Activated naive CD4-positive, alpha-beta T cell treated with anti-CD3 and anti-CD28 coated beads, Interleukin-2, amount 50 U/mL, for 72 hours (primary cell): ENCODE results near the gene OR4B1. TPM values are rescaled to one million over a fixed set of nuclear protein-coding genes. Genes with fewer than 3 reads are reported as not detected.
A peak's percentile ranks its signal among the peaks of the same experiment; 100 is the strongest.
"Not testable (repeated sequence)": the region's sequence is repeated elsewhere in the genome, so short reads cannot be mapped to it uniquely, and the experiment has no call there.

Source experiments
- ATAC-seq, 2 donors: fragments of 150-1000 bp; cut with Tn5 transposase; 2 replicates each; pipeline ENCODE4 v1.10.0; 2021; ENCODE audit warnings: mild to moderate bottlenecking in 2 of 2, moderate library complexity in 2 of 2
- DNase-seq, 2 donors: peaks; one replicate each; pipeline ENCODE4 v3.0.0; 2021 to 2022; ENCODE audit warnings: low spot score in 2 of 2
- H3K27ac Mint-ChIP-seq, 2 donors: one replicate each; pipeline ENCODE4 v1.8.0; 2022; ENCODE audit warnings: mild to moderate bottlenecking in 2 of 2, mixed read lengths in 2 of 2
- H3K36me3 Mint-ChIP-seq, 2 donors: one replicate each; pipeline ENCODE4 v1.8.0; 2022; ENCODE audit warnings: mixed read lengths in 2 of 2
- H3K9me3 Mint-ChIP-seq, 2 donors: one replicate each; pipeline ENCODE4 v1.8.0; 2022; ENCODE audit warnings: mixed read lengths in 2 of 2
- total RNA-seq, 2 donors: library from RNA; stranded (reverse); gene quantifications; one replicate each; pipeline ENCODE4 v1.2.3, GENCODE V29; 2022

OR4B1 gene, protein sequence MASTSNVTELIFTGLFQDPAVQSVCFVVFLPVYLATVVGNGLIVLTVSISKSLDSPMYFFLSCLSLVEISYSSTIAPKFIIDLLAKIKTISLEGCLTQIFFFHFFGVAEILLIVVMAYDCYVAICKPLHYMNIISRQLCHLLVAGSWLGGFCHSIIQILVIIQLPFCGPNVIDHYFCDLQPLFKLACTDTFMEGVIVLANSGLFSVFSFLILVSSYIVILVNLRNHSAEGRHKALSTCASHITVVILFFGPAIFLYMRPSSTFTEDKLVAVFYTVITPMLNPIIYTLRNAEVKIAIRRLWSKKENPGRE
- total RNA-seq, result not detected

DNA sequence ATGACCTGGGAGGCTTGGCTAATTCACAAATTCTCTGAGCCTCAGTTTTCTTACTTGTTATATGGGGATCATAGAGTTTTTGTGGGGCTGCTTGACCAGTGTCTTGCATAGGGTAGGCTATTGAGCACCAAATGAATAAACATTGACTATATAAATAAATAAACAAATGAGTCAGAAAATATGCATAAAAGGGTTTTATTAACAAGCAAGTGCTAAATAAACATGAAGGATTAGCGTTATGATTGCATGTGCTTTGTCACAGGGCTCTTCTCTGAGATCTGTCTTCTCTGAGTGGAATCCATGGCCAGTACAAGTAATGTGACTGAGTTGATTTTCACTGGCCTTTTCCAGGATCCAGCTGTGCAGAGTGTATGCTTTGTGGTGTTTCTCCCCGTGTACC is at the start of gene OR4B1:
OR4B1 (plus strand) TSS at position 301 of the 400 bp plus-strand sequence; CDS start at position 301, 0 bp downstream.
- ATAC-seq (no peak), DNase-seq (no peak)
- H3K36me3 Mint-ChIP-seq, result no peaks in the 10 kb centered on the region
- no peak within 1 kb of the TSS for H3K27ac Mint-ChIP-seq
- H3K9me3 Mint-ChIP-seq, result no peaks in the 10 kb centered on the region

DNA sequence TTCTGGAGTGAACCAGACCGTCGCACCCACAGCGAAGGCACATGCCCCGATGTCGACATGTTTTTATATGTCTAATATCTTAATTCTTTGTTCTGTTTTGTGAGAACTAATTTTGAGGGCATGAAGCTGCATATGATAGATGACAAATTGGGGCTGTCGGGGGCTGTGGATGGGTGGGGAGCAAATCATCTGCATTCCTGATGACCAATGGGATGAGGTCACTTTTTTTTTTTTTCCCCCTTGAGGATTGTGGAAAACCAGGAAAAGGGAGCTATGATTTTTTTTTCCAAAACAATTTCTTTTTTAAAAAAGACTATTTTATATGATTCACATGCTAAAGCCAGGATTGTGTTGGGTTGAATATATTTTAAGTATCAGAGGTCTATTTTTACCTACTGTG is 49.2 kb upstream of the OR4B1 start:
- no peak for DNase-seq
- ATAC-seq, result no peak
- no peaks in the 10 kb centered on the region for H3K9me3 Mint-ChIP-seq
- H3K36me3 Mint-ChIP-seq, result peaks cover 0 to 6% of the 10 kb centered on the region in 2 donors
- H3K27ac Mint-ChIP-seq, result no peak overlapping the region

DNA sequence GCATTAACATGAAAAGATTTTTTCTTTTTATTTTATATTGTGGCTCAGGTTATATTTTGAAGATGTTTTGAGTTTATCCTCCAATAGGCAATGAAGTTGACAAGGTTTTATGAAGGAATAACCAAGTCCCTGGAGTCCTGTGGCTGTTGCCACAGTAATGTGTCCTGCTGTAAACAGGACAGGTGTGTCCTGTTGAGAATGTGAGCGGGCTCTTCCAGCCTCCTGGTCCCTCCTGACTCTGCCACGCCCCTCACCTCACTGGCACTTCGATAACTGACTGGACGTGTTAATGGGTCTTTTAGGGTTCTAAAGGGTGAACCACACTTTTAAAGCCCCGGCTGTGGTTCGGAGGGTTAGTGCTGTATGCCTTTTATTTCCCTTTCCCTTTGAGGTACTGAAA is 47.8 kb upstream of the OR4B1 start:
- no peak for ATAC-seq
- H3K36me3 Mint-ChIP-seq, result peaks cover 0 to 4% of the 10 kb centered on the region in 2 donors
- no peak overlapping the region for H3K27ac Mint-ChIP-seq
- no peak for DNase-seq
- H3K9me3 Mint-ChIP-seq, result no peaks in the 10 kb centered on the region

DNA sequence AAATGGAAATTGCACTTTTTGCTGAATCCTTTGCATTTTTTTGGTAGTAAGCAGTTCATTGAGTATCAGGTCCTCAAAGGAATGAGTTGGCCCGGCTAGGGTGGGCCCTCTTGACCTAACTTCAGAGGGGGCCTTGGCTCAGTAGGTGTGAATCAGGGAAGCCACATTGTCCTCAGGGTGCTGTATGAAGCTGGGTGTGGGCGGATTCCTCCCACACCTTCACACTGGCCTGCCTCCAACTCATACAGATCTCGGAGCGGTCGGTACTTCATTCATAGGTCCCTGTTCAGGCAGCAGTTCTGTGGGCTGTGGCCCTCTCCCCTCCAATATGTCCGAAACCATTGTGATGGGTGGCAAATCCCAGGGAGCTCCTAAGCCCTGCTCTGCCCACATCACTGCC is 47.4 kb upstream of the OR4B1 start:
- Mint-ChIP-seq H3K36me3 (no peaks in the 10 kb centered on the region), H3K9me3 (no peaks in the 10 kb centered on the region), H3K27ac (no peak overlapping the region)
- DNase-seq (no peak), ATAC-seq (no peak)

DNA sequence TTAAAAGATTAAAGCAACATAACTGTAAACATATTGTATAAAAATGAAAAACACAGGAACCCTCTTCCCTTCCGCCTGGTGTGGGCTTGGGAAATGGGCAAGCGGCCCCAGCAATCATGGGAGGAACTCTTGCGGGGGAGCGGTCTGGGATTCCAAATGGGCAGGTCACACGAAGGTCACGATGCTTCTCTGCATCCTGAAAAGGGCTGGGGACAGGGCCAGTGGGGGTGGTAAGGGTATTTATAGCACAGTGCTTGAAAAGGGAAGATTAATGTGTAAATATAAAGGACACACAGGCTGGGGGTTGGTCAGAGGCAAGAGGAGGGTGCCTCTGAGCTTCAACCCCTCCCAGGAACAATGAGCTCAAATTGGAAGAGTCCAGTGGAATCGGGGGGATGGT is 46.9 kb upstream of the OR4B1 start:
- ATAC-seq (no peak), DNase-seq (no peak)
- H3K27ac Mint-ChIP-seq, result no peak overlapping the region
- H3K36me3 Mint-ChIP-seq, result no peaks in the 10 kb centered on the region
- H3K9me3 Mint-ChIP-seq, result no peaks in the 10 kb centered on the region

DNA sequence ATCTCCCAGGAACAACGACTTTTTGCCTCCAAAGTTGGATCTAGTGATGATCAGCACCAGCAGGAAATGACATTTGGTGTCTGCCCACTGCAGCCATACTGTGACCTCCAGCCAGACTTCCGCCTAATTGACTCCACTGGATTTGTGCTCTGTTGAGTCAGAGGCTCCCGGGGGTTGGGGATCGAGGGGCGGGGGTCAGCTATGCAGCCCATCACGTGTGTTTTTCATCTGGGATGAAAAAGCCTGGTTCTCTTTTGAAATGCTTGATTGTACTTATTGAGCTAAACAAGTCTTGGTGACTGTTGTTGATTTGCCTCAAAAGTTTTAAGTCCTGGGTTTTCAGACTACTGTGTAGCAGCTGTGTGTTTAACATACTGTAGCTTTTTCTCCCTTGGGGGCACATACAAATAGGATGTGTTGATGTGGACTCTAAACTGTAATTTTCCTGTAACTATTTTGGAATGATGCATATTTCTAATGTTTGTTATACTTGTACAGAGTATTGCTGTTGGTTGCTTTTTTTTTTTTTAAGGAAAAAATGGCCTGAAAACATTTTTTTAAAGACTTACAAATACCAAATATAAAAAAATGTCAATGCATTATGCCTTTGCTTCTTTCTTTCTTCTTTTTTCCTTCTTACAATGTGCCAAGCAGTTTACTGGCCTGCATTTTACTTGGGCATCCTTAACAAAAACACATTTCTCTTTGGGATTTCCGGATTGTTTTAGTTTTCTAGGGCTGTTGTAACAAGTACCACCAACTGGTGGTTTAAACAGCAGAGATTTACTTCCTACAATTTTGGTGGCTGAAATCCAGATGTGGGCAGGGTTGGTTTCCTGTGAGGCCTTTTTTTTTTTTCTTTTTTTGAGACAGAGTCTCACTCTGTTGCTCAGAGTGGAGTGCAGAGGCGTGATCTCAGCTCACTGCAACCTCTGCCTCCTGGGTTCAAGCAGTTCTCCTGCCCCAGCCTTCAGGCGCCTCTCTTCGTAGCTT is 46.1 kb upstream of the OR4B1 start:
- no peak for DNase-seq
- H3K27ac Mint-ChIP-seq, result peak overlapping the region; percentile 50 to 54
- no peak for ATAC-seq
- no peaks in the 10 kb centered on the region for H3K9me3 Mint-ChIP-seq
- no peaks in the 10 kb centered on the region for H3K36me3 Mint-ChIP-seq

DNA sequence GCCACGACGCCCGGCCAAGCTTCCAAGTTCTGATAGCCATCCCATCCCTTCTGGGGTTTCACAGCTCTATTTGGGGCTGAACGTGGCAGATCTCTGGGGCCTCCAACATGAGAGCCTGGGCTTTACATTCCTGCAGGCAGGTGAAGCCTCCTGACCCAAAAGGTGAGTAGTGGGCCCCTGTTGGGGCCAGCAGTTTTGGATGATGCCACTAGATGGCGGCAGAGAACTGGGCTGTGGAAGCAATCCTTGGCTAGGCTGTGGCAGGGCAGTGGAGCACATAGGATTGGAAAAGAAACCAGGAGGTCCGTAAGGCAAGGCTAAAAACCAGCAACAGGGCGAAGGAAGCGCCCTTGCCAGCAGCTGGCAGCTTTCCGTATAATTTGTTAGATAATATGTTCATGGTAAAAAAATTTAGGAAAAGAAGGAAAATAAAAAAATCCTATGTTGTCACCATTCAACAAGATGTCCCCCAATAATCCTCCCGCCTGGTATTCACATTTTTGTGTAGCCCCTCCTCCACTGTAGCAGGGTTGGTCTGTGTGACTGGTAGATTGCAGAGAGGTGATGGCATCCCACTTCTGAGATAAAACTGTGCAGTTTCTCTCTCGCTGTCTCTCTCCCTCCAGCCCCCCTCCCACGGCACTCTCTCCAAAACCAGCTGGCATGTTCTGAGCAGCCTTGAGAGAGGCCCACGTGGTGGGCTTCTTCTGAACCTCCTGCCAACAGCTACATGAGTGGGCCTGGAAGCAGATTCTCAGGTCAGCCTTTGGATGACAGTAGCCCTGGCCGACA is 43.6 kb upstream of the OR4B1 start:
- Mint-ChIP-seq H3K27ac (peak overlapping the region in 1 of 2 donors; percentile 52), H3K36me3 (no peaks in the 10 kb centered on the region), H3K9me3 (no peaks in the 10 kb centered on the region)
- peak; percentile 76 to 81 for ATAC-seq
- peak in 1 of 2 donors; percentile 68 for DNase-seq

DNA sequence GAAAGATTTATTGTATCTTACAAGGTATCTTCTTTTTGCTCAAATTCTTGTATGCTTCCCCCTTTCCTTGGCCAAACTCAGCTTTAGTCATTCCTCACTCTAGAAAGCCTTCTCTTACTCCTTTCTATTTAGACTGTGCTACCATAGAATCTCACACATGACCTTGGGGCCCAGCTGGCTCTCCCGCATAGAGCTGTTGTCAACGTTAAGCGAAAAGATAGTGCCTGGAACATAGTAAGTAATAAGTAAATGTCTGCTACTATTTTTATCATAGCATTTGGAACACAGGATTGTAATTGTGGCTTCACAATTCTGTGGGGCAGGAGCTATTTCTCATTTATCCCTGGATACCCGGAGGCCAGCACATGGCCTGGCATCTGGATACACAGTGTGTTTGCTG is 38.9 kb upstream of the OR4B1 start:
- Mint-ChIP-seq H3K36me3 (no peaks in the 10 kb centered on the region), H3K27ac (no peak overlapping the region), H3K9me3 (no peaks in the 10 kb centered on the region)
- DNase-seq, result no peak
- no peak for ATAC-seq

DNA sequence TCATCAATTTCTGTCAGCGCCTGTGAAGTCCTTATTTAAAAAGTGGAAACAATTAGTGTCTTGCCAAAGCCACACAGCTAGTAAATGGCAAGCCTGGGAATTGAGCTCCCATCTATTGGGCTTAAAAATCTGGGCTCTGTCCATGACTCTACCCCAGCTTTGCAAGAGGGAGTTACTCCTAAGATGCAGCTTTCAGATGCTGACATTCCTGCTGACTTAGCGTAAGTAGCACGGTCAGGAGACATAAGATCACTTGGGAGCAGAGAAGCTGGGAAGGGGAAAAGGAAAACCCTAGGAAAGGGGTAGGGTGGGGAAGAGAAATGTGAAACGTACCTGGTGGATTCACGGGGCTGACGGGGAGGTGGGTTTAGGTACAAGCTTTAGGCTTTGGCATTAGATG is 36.0 kb upstream of the OR4B1 start:
- DNase-seq, result no peak
- Mint-ChIP-seq H3K36me3 (no peaks in the 10 kb centered on the region), H3K9me3 (no peaks in the 10 kb centered on the region), H3K27ac (no peak overlapping the region)
- no peak for ATAC-seq

DNA sequence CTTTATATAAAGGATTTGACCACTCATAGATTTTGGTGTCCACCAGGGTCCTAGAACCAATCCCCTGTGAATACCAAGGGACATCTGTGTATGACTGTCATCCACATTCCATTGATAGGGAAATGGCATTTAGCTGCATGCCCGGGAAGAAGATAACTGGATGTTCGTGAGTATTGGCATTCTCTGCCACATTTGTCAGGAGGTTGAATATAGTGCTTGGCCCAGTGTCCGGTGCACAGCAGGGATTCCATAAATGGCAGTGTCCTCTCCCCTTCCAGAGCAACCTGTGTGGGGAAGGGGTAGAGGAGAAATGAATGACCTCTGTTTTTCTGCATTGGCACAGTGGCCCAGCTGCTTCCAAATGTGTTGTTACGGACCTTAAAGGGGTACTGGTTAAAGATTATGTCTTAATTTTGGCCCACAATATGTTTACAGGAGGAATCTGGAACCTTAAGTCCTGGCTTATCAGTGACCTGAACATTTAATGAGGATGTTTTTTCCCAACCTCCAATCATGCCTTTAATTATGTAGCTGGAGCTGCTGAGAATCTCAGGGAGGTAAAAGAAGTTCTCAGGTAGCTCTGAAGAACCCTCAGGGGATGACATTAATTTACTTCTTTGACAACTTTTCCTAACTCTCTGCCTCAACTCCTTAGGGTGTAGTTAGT is 33.6 kb upstream of the OR4B1 start:
- no peak for DNase-seq
- Mint-ChIP-seq H3K9me3 (no peaks in the 10 kb centered on the region), H3K36me3 (no peaks in the 10 kb centered on the region), H3K27ac (no peak overlapping the region)
- no peak for ATAC-seq

DNA sequence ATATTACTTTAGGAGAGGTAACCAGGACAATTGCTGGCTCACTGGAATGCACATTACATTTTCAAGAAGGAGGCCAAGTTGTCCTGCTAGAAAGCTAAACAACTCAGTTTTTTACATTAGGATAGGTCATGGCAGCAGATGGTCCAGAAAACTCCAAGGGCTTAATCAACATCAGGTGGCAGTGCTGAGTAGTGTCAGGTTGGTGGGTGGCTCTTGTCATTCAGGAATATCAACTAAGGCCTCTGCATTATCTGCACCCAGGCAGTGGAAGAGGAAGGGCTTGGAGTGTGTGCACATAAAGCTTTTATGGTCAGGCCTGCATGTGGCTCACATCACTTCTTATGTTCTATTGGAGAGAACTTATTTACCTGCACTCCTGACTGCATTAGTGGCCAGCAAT is 32.2 kb upstream of the OR4B1 start:
- DNase-seq (no peak), ATAC-seq (no peak)
- H3K27ac Mint-ChIP-seq, result no peak overlapping the region
- H3K36me3 Mint-ChIP-seq, result peaks cover 0 to 4% of the 10 kb centered on the region in 2 donors
- H3K9me3 Mint-ChIP-seq, result peaks cover 0 to 8% of the 10 kb centered on the region in 2 donors

DNA sequence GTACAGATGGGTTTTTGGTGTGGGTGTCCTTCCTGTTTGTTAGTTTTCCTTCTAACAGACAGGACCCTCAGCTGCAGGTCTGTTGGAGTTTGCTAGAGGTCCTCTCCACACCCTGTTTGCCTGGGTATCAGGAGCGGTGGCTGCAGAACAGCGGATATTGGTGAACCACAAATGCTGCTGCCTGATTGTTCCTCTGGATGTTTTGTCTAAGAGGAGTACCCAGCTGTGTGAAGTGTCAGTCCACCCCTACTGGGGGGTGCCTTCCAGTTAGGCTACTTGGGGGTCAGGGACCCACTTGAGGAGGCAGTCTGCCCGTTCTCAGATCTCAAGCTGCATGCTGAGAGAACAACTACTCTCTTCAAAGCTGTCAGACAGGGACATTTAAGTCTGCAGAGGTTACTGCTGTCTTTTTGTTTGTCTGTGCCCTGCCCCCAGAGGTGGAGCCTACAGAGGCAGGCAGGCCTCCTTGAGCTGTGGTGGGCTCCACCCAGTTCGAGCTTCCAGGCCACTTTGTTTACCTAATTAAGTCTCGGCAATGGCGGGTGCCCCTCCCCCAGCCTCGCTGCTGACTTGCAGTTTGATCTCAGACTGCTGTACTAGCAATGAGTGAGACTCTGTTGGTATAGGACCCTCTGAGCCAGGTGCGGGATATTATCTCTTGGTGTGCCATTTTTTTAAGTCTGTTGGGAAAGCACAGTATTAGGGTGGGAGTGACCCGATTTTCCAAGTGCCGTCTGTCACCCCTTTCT is 25.5 kb upstream of the OR4B1 start:
- H3K27ac Mint-ChIP-seq, ATAC-seq, DNase-seq: not testable (repeated sequence)
- Mint-ChIP-seq H3K36me3 (peaks cover 19 to 20% of the 10 kb centered on the region in 2 donors), H3K9me3 (peaks cover 10 to 17% of the 10 kb centered on the region in 2 donors)

DNA sequence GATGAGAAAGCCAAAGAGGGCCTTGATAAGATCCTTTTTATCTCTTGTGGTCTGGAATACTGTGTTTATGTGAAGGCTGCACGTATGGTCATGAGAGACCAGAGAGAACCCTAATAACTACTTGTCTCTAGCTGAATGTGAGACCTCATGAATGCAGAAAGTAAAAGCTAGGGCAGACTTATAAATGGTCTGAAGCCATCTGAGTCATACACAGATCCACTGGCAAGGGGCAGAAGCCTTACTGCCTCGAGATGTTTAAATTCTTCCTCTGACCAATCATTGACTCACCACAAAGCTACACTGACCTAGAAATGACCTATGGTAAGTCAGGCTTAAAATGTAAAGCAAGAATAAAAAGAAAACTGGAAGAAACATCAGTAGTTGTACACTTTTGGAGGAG is 22.7 kb upstream of the OR4B1 start:
- Mint-ChIP-seq H3K27ac (no peak overlapping the region), H3K9me3 (peaks cover 22 to 29% of the 10 kb centered on the region in 2 donors), H3K36me3 (peaks cover 19 to 30% of the 10 kb centered on the region in 2 donors)
- ATAC-seq (no peak), DNase-seq (no peak)

DNA sequence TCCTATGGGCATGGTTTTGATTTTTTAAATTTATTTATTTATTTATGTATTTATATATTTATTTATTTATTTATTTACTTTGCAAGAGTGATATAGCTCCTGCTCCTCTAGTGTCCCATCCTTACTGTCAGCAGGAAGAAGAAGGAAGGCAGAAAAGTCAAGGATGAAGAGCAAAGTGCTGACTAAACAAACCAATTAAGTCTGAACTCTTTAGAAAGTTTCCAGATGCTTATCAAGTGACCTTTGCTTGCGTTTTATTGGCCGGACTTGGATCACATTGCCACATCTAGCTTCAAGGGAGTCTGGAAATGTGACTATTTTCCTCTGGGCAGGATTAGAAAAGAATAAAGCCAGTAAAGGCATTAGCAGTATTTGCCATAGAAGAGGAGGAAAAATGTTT is 8.7 kb upstream of the OR4B1 start:
- Mint-ChIP-seq H3K36me3 (no peaks in the 10 kb centered on the region), H3K9me3 (no peaks in the 10 kb centered on the region), H3K27ac (no peak overlapping the region)
- ATAC-seq (no peak), DNase-seq (no peak)

DNA sequence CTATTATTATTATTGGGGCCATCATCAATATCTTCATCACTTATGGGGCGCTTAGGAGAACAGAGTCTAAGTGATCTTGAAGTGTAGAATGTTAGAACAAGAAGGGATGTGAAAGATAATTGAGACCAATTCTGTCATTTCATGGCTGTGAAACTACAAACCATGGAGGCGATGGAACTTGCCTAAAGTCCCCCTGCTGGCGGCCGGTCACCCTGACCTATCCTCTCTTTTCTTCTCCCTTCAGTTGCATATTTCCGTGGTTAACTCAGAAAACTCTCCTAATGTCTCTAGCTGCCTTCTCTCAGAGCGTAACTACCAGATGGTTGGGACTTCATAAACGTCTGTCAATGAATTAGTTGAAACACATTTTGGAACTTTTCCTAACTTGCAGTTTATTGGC is 6.6 kb upstream of the OR4B1 start:
- Mint-ChIP-seq H3K9me3 (no peaks in the 10 kb centered on the region), H3K36me3 (no peaks in the 10 kb centered on the region), H3K27ac (no peak overlapping the region)
- no peak for DNase-seq
- no peak for ATAC-seq

DNA sequence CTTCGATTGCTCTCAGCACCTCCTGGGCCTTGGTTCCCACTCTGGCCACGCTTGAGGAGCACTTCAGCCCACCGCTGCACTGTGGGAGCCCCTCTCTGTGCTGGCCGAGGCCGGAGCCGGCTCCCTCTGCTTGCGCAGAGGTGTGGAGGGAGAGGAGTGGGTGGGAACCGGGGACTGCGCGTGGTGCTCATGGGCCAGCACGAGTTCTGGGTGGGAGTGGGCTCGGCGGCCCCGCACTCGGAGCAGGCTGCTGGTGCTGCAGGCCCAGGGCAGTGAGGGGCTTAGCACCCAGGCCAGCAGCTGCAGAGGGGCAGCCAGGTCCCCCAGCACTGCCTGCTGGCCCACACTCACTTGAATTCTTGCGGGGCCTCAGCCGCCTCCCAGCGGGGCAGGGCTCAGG is 12.2 kb downstream of the OR4B1 start:
- Mint-ChIP-seq H3K36me3 (no peaks in the 10 kb centered on the region), H3K27ac (no peak overlapping the region), H3K9me3 (peaks cover 5 to 10% of the 10 kb centered on the region in 2 donors)
- DNase-seq, result no peak
- ATAC-seq, result no peak
